ENCODE data around the gene CLIP3. TPM values are rescaled to one million over a fixed set of nuclear protein-coding genes. Genes with fewer than 3 reads are reported as not detected.
"Not testable (repeated sequence)": the region's sequence is repeated elsewhere in the genome, so short reads cannot be mapped to it uniquely, and the experiment has no call there.

CLIP3 gene
- total and polyA plus RNA-seq, 9 donors, result 16.1 to 91.3 (median 54.9) TPM

DNA sequence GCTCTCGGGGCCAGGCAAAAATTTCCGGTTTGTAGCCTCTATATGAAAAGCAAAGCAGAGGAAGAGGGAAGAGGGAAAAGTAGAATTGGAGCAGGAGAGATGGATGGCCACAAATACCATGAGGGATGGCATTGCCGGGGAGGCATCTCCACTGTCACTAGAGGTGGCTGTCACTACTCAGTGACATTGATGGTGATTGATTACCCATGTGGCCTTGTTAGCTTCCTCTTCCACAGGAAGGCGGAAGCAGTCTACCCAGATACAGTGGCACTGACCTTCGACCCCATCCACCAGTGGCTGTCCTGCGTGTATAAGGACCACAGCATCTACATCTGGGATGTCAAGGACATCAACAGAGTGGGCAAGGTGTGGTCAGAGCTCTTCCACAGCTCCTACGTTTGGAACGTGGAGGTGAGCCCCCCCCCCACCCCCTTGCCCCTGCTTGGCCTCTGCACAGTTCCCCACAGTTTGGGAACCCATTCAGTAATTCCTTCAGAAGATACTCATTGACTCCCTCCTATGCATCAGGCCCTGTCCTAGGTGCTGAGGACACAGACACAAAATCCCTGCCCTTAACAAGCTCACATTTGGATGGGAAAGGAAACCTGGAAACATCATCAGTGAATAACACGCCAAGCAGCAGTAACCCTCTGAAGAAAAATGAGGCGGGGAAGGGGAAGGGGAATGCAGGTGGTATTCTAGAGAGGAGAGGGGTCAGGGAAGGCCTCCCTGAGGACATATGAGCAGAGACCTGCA is 40.6 kb upstream of the CLIP3 start:
- TF ChIP-seq POLR2A (IDR thresholded peaks at IDR 0.05), result no peak
- H3K4me3 ChIP-seq, result no peak overlapping the region
- WGBS, 3 donors, result 87 to 89% (median 88%) methylated on average over 10 of the region's 10 CpGs

DNA sequence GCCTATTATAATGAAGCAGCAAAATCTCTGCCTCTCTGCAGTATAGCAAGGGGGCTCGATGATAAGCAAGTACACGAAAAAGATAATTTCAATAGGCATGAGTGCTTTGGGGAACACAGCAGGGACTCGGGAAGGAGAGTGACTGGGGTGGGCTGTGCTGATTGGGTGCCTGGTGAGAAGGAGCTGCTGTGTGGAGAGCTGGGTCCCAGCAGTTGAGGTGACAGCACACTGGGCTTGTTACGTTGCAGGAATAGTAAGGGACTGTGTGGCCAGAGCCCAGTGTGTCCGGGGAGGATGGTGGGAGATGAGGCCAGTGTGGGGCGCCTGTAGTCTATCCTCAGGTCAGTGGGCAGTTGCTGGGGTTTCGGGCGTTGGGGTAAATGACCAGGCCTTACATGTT is 39.4 kb upstream of the CLIP3 start:
- intact Hi-C loops (cut with DNase I), result no loop called here

More for the DNA sequence above, 40.6 kb upstream of the CLIP3 start:
- Histone ChIP-seq H3K9me3 (no peaks in the 10 kb centered on the region), H3K27me3 (no peaks in the 10 kb centered on the region), H3K27ac (no peak overlapping the region), H3K4me1 (ENCODE audit: insufficient read depth) (peaks cover 2% of the 10 kb centered on the region), H3K36me3 (no peaks in the 10 kb centered on the region)
- no peak for DNase-seq
- intact Hi-C loops (cut with DNase I), result no loop called here

DNA sequence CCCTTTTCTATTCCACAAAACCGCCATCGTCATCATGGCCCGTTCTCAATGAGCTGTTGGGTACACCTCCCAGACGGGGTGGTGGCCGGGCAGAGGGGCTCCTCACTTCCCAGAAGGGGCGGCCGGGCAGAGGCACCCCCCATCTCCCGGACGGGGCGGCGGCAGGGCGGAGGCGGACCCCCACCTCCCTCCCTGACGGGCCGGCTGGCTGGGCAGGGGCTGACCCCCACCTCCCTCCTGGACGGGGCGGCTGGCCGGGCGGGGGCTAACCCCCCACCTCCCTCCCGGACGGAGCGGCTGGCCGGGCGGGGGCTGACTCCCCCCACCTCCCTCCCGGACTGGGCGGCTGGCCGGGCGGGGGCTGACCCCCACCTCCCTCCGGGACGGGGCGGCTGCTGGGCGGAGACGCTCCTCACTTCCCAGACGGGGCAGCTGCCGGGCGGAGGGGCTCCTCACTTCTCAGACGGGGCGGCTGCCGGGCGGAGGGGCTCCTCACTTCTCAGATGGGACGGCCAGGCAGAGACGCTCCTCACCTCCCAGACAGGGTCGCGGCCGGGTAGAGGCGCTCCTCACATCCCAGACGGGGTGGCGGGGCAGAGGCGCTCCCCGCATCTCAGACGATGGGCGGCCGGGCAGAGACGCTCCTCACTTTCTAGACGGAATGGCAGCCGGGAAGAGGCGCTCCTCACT is 36.3 kb upstream of the CLIP3 start:
- H3K9me3 ChIP-seq; H3K27ac ChIP-seq; DNase-seq; H3K36me3 ChIP-seq; H3K4me3 ChIP-seq; H3K4me1 ChIP-seq (ENCODE audit: insufficient read depth); H3K27me3 ChIP-seq: not testable (repeated sequence)
- WGBS, 3 donors, result 95% methylated on average over 33 to 54 of the region's 57 CpGs
- intact Hi-C loops (cut with DNase I), result loop anchor here in 1 of 4 donors (10.0 kb wide), 1 partner anchor 96 kb away; no protein-coding TSS in a partner anchor

More for the DNA sequence above, 39.4 kb upstream of the CLIP3 start:
- Histone ChIP-seq H3K4me3 (no peak overlapping the region), H3K27ac (no peak overlapping the region), H3K36me3 (no peaks in the 10 kb centered on the region), H3K4me1 (ENCODE audit: insufficient read depth) (no peaks in the 10 kb centered on the region), H3K27me3 (no peaks in the 10 kb centered on the region), H3K9me3 (no peaks in the 10 kb centered on the region)
- no peak for TF ChIP-seq POLR2A (IDR thresholded peaks at IDR 0.05)
- TF ChIP-seq EP300 (IDR thresholded peaks at IDR 0.05), result no peak
- WGBS, 3 donors, result 85 to 91% (median 87%) methylated on average over 8 of the region's 8 CpGs
- no peak for DNase-seq

DNA sequence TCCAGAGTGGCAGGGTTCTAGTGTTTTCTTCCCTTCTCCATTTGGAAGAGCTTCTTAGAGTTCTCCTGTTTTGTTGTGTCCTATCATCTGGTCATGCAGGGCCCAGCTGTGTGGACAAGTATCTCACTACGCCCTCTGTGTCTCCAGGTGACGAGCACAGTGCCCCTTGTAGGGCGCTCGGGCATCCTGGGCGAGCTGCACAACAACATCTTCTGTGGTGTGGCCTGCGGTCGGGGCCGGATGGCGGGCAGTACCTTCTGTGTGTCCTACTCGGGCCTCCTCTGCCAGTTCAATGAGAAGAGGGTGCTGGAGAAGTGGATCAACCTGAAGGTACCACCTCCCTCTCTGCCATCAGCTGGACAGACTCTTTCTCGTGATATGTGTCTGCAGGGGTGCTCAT is 35.0 kb upstream of the CLIP3 start:
- no peak for TF ChIP-seq EP300 (IDR thresholded peaks at IDR 0.05)
- no peak for TF ChIP-seq POLR2A (IDR thresholded peaks at IDR 0.05)
- TF ChIP-seq, protein P1, sequence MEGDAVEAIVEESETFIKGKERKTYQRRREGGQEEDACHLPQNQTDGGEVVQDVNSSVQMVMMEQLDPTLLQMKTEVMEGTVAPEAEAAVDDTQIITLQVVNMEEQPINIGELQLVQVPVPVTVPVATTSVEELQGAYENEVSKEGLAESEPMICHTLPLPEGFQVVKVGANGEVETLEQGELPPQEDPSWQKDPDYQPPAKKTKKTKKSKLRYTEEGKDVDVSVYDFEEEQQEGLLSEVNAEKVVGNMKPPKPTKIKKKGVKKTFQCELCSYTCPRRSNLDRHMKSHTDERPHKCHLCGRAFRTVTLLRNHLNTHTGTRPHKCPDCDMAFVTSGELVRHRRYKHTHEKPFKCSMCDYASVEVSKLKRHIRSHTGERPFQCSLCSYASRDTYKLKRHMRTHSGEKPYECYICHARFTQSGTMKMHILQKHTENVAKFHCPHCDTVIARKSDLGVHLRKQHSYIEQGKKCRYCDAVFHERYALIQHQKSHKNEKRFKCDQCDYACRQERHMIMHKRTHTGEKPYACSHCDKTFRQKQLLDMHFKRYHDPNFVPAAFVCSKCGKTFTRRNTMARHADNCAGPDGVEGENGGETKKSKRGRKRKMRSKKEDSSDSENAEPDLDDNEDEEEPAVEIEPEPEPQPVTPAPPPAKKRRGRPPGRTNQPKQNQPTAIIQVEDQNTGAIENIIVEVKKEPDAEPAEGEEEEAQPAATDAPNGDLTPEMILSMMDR (IDR thresholded peaks at IDR 0.05), result no peak
- intact Hi-C loops (cut with DNase I), result loop anchor here in 1 of 4 donors (10.0 kb wide), 1 partner anchor 97 kb away; no protein-coding TSS in a partner anchor

DNA sequence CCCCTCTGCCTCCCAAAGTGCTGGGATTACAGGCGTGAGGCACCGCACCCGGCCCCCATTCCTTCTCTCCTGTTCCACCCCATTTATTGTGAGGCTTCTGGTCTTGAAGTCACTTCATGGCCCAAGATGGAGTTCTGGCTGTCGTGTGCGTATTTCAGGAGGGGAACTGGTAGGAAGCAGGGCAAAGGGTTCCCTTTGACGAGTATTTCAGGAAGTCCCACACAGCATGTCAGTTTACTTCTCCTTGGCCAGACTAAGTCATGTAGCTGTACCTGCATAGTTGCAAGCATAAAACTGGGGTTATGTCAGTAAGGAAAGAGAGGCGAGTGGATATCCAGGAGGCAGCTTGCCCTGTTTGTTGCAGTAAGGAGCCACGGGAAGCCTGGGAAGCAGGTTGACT is 32.2 kb upstream of the CLIP3 start:
- H3K9me3 ChIP-seq, result no peaks in the 10 kb centered on the region
- WGBS, 3 donors, result 92 to 98% (median 93%) methylated on average over 8 of the region's 8 CpGs
- H3K36me3 ChIP-seq, result no peaks in the 10 kb centered on the region
- no peaks in the 10 kb centered on the region for H3K27me3 ChIP-seq
- H3K27ac ChIP-seq, result no peak overlapping the region
- H3K4me3 ChIP-seq, result no peak overlapping the region
- no peaks in the 10 kb centered on the region for H3K4me1 ChIP-seq (ENCODE audit: insufficient read depth)
- intact Hi-C loops (cut with DNase I), result loop anchor here in 1 of 4 donors (10.0 kb wide), 1 partner anchor 100 kb away; no protein-coding TSS in a partner anchor
- TF ChIP-seq, protein P1 (IDR thresholded peaks at IDR 0.05), result no peak
- TF ChIP-seq POLR2A (IDR thresholded peaks at IDR 0.05), result no peak
- no peak for TF ChIP-seq EP300 (IDR thresholded peaks at IDR 0.05)
- DNase-seq, result no peak

More for the DNA sequence above, 35.0 kb upstream of the CLIP3 start:
- Histone ChIP-seq H3K27ac (no peak overlapping the region), H3K27me3 (no peaks in the 10 kb centered on the region), H3K4me1 (ENCODE audit: insufficient read depth) (no peaks in the 10 kb centered on the region), H3K4me3 (no peak overlapping the region), H3K36me3 (no peaks in the 10 kb centered on the region), H3K9me3 (no peaks in the 10 kb centered on the region)
- WGBS, 3 donors, result 92 to 96% (median 95%) methylated on average over 11 of the region's 11 CpGs
- no peak for DNase-seq
